Measurements from ENCODE around the gene STAM.

GRCh38 chr10:17725703-17726102, 81.8 kb downstream of the STAM start:
- TF ChIP-seq CTCF (IDR thresholded peaks at IDR 0.05) = no peak
- TF ChIP-seq USF2 (IDR thresholded peaks at IDR 0.05; ENCODE audit: borderline replicate concordance, low read depth, low read length) = no peak
- TF ChIP-seq REST (IDR thresholded peaks at IDR 0.05; ENCODE audit: low read depth, low read length) = no peak
- TF ChIP-seq MAX (IDR thresholded peaks at IDR 0.05; ENCODE audit: low read depth) = no peak

Measured in SK-N-SH (cell line).